OCI-LY3 (cell line): ENCODE measurements around the gene GIT2.

ENCODE experiments used
- H2AFZ ChIP-seq: fragments of 200-600, 300-600 bp; shearing (Covaris generic); 2 replicates; pipeline ENCODE4 v1.6.0; 2014; ENCODE audit warnings: antibody characterized with exemption, low read depth, low read length
- H3K27ac ChIP-seq: fragments of 200-600, 300-600 bp; sonication (generic); 2 replicates; pipeline ENCODE4 v1.5.1; 2014; ENCODE audit warnings: mild to moderate bottlenecking, low read length, moderate library complexity, mixed read lengths
- H3K27me3 ChIP-seq: fragments of 200-600, 300-600 bp; sonication (generic); 2 replicates; pipeline ENCODE4 v1.6.1; 2014; ENCODE audit warnings: low read depth, low read length, mixed read lengths
- H3K36me3 ChIP-seq: fragments of 200-600, 300-600 bp; sonication (generic); replicated peaks from 2 replicates; pipeline ENCODE3; 2014; ENCODE audit warnings: low read depth, low read length, mixed read lengths
- H3K4me1 ChIP-seq: fragments of 300-600, 200-600 bp; sonication (generic); 2 replicates; pipeline ENCODE4 v1.6.1; 2014; ENCODE audit warnings: low read length, mixed read lengths
- H3K4me2 ChIP-seq: fragments of 200-600, 300-600 bp; sonication (generic); 2 replicates; pipeline ENCODE4 v1.6.1; 2014; ENCODE audit warnings: low read length, mixed read lengths
- H3K4me3 ChIP-seq: fragments of 300-600, 200-600 bp; sonication (generic); 2 replicates; pipeline ENCODE4 v1.5.1; 2014; ENCODE audit warnings: antibody characterized with exemption, mild to moderate bottlenecking, low read length, moderate library complexity
- H3K79me2 ChIP-seq: fragments of 300-600, 200-600 bp; shearing (Covaris generic); 2 replicates; pipeline ENCODE4 v1.6.1; 2014; ENCODE audit warnings: mild to moderate bottlenecking, low read length, mixed read lengths
- H3K9ac ChIP-seq: fragments of 300-600, 200-600 bp; shearing (Covaris generic); 2 replicates; pipeline ENCODE4 v1.6.0; 2014; ENCODE audit warnings: mild to moderate bottlenecking, low read length, moderate library complexity
- H3K9me3 ChIP-seq: fragments of 200-600, 300-600 bp; shearing (Covaris generic); 2 replicates; pipeline ENCODE4 v1.6.1; 2014; ENCODE audit warnings: low read length, mixed read lengths; ENCODE audit not compliant: insufficient read depth
- H4K20me1 ChIP-seq: fragments of 200-600, 300-600 bp; sonication (generic); 2 replicates; pipeline ENCODE4 v1.6.1; 2016; ENCODE audit warnings: low read length, mixed read lengths; ENCODE audit not compliant: insufficient read depth
- CTCF ChIP-seq: fragments of 200-600, 300-600 bp; sonication (generic); IDR thresholded peaks from 2 replicates; pipeline ENCODE4 v1.5.1; 2014; ENCODE audit warnings: antibody characterized with exemption, low read length, low read depth
- EZH2phosphoT487 ChIP-seq: fragments of 200-600 bp; shearing (Covaris generic); IDR thresholded peaks from 2 replicates; pipeline ENCODE4 v1.6.1; 2018; ENCODE audit warnings: antibody characterized with exemption, mixed run types, low read depth

Gene GIT2

DNA sequence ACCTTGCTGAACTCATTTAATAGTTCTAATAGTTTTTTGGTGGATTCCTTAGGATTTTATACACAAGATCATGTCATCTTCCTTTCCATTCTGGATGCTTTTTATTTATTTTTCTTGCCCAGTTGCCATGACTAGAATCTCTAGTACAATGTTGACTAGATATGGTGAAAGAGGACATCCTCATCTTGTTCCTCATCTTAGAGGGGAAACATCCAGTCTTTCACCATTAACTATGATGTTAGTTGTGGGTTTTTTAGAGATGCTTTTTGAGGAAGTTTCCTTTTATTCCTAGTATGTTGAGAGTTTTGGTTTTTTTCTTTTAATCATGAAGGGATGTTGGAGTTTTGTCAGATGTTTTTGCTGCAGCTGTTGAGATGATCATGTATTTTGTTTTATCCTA is 11.7 kb upstream of the GIT2 start:
- peaks cover 77% of the 10 kb centered on the region for H3K4me1 ChIP-seq
- peaks cover 48% of the 10 kb centered on the region for H3K36me3 ChIP-seq
- H3K4me2 ChIP-seq, result 0 out of 2 replicates have a peak overlapping the region, but pooled peaks have one; percentile 5
- 0 out of 2 replicates have a peak overlapping the region, but pooled peaks have one; percentile 10 for H3K4me3 ChIP-seq
- H2AFZ ChIP-seq, result no peak overlapping the region
- peaks cover 96% of the 10 kb centered on the region for H3K79me2 ChIP-seq
- H3K27ac ChIP-seq, result peak overlapping the region; percentile 99
- no peak overlapping the region for H3K9ac ChIP-seq
- H3K9me3 ChIP-seq, result peaks cover 7% of the 10 kb centered on the region; the same call in 1 of the 2 replicates
- H3K27me3 ChIP-seq, result no peaks in the 10 kb centered on the region
- H4K20me1 ChIP-seq, result peaks cover 20% of the 10 kb centered on the region
- TF ChIP-seq EZH2phosphoT487, result no peak
- no peak for TF ChIP-seq CTCF

GRCh38 chr12:110006115-110006514 is 9.9 kb upstream of the GIT2 start:
- peaks cover 99% of the 10 kb centered on the region for H3K79me2 ChIP-seq
- peaks cover 79% of the 10 kb centered on the region for H3K4me1 ChIP-seq

DNA sequence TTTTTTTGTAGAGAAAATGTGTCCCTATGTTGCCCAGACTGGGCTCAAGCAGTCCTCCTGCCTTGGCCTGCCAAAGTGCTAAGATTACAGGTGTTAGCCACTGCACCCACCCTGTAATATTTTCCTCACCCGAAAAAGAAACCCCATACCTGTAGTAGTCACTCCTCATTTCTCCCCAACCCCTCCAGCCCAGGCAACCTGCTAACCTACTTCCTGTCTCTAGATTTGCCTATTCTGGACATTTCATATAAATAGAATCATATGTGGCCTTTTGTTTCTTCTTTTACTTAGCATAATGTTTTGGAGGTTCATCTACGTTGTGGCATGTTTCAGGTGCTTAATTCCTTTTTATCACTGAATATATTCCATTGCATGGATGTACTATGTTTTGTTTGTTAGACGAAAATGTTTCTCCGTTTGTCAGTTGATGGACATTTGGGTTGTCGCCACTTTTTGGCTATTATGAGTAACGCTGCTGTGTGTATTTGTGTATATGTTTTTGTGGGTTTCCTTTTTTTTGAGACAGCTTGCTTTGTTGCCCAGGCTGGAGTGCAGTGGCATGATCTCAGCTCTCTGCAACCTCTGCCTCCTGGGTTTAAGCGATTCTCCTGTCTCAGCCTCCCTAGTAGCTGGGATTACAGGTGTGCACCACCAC is 9.3 kb upstream of the GIT2 start:
- Histone ChIP-seq H3K4me1 (peaks cover 76% of the 10 kb centered on the region), H3K4me3 (peak overlapping the region; percentile 1; the same call in 1 of the 2 replicates), H3K36me3 (peaks cover 61% of the 10 kb centered on the region), H3K27ac (peak overlapping the region; percentile 45), H2AFZ (no peak overlapping the region), H3K9ac (no peak overlapping the region), H3K27me3 (no peaks in the 10 kb centered on the region), H4K20me1 (peaks cover 39% of the 10 kb centered on the region), H3K9me3 (peaks cover 7% of the 10 kb centered on the region; the same call in 1 of the 2 replicates), H3K4me2 (peak overlapping the region; percentile 34), H3K79me2 (peaks cover 99% of the 10 kb centered on the region)
- no peak for TF ChIP-seq EZH2phosphoT487
- TF ChIP-seq CTCF, result no peak

More at GRCh38 chr12:110006115-110006514, 9.9 kb upstream of the GIT2 start:
- H3K36me3 ChIP-seq, result peaks cover 56% of the 10 kb centered on the region
- H3K9ac ChIP-seq, result no peak overlapping the region
- no peak overlapping the region for H3K4me3 ChIP-seq
- TF ChIP-seq EZH2phosphoT487 (no peak), CTCF (no peak)
- no peak overlapping the region for H3K4me2 ChIP-seq
- no peak overlapping the region for H2AFZ ChIP-seq
- peaks cover 7% of the 10 kb centered on the region; the same call in 1 of the 2 replicates for H3K9me3 ChIP-seq
- H3K27me3 ChIP-seq, result no peaks in the 10 kb centered on the region
- no peak overlapping the region for H3K27ac ChIP-seq
- peaks cover 36% of the 10 kb centered on the region for H4K20me1 ChIP-seq

DNA sequence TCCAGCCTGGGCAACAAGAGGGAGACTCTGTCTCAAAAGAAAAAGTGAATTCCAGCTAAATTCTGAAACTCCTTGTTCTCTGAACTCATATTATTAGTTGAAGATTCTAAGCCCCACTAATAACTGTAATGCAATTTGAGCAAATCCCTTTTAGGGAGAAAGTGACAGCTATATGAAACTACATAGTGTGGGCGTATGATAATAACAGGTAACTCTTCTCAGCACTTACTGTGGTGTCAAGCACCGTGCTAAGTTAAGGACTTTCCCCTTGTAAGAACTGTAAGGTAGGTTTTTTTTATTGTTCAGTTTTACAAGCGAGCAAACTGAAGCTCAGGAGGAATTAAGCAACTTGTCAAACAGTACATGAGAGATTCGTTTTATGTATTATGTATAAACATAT is 8.4 kb upstream of the GIT2 start:
- H3K4me2 ChIP-seq, result peak overlapping the region; percentile 34

More for the DNA sequence above, 8.4 kb upstream of the GIT2 start:
- no peak for TF ChIP-seq CTCF
- no peak for TF ChIP-seq EZH2phosphoT487
- Histone ChIP-seq H3K4me1 (peaks cover 67% of the 10 kb centered on the region), H3K9me3 (peaks cover 7% of the 10 kb centered on the region; the same call in 1 of the 2 replicates), H3K4me3 (0 out of 2 replicates have a peak overlapping the region, but pooled peaks have one; percentile 9), H2AFZ (no peak overlapping the region), H3K27me3 (no peaks in the 10 kb centered on the region), H3K79me2 (peaks cover 99% of the 10 kb centered on the region), H3K9ac (no peak overlapping the region), H3K36me3 (peaks cover 68% of the 10 kb centered on the region), H3K27ac (peak overlapping the region; percentile 45), H4K20me1 (peaks cover 39% of the 10 kb centered on the region)
